Suppressor macrophage treated with lipopolysaccharide for 1 hour (primary cell): ENCODE measurements around the gene CCDC157.

Experiments used
- DNase-seq, 3 donors: peaks; one replicate each; pipeline ENCODE4 v3.0.0-alpha.2; 2020 to 2022

CCDC157 gene

GRCh38 chr22:30356449-30357235 is at the start of gene CCDC157, which contains the start of gene SF3A1:
Gene CCDC157, plus strand, starts transcription at chr22:30357007. Its CDS starts 8,994 bp downstream, at chr22:30366001.
Gene SF3A1, minus strand, starts transcription at chr22:30356894. Its CDS starts 102 bp downstream, at chr22:30356792.
- DNase-seq = peak; percentile 94 to 97 (median 97)

GRCh38 chr22:30307041-30307574 is 49.7 kb upstream of the CCDC157 start:
- DNase-seq = no peak

- no peak for DNase-seq
Observed at GRCh38 chr22:30308093-30308492, 48.7 kb upstream of the CCDC157 start.

GRCh38 chr22:30308518-30309230 is 48.1 kb upstream of the CCDC157 start:
- DNase-seq = no peak

GRCh38 chr22:30309951-30310741 is 46.7 kb upstream of the CCDC157 start:
- DNase-seq = peak; percentile 76 to 79 (median 78)

DNA sequence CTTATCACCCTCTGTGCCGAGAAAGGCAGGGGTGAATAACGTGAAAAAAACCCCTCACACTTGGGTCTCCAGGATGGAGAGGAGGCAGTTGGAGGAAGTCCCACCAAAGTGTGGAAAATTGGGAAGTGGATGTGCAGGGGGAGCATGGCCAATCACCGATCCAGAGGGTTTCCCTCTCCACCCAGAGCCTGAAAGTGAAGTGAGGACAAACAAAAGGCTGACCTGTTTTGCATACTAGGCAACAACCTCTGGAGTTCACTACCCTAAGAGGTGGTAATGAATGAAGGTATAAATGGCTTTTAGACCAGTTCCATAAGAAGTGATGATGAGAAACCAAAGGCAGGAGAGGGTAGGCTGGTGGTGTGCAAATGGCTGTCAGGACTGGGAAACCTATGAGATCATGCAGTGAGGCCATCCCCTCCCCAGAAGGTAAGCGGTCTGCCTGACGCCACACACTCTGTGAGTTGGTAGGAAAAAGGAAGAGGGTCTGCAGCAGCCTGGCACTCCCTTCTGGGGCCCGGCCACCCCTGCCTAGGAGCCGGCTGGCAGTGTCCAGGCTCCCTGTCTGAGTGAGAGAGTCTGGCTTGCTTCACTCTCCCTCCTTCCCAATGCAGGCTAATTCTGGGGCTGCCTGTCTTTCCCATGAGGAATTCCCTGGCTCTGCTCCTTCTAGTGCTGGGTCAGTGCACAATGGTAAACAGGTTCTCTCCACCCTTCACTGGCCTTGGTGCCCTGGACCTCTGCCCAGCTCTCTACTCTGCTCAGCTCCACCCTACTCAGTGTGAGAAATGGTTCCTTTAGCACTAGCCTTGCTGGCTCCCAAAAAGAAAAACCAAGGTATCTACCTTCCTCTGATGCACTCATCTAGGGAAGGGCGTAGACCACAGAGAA is 45.7 kb upstream of the CCDC157 start:
- no peak for DNase-seq

DNA sequence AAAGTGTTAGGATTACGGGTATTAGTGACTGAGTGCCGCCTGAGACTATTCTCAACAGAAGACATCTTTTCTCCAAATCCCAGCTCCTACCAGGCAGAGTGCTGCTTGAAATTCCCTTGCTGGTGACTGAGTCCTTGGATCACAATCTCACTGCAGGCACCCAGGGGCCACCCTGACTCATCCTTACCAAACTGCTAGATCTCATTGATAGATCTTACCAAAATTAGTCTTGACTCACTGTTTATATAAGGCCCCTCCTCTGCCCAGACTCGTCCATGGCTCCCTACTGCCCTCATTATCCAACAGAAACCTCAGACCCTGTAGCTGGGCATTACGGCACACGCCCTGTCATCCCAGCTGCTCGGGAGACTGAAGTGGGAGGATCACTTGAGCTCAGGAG is 44.8 kb upstream of the CCDC157 start:
- peak in 1 of 3 donors; percentile 54 for DNase-seq

GRCh38 chr22:30313527-30314363 is 43.1 kb upstream of the CCDC157 start:
- no peak for DNase-seq

DNA sequence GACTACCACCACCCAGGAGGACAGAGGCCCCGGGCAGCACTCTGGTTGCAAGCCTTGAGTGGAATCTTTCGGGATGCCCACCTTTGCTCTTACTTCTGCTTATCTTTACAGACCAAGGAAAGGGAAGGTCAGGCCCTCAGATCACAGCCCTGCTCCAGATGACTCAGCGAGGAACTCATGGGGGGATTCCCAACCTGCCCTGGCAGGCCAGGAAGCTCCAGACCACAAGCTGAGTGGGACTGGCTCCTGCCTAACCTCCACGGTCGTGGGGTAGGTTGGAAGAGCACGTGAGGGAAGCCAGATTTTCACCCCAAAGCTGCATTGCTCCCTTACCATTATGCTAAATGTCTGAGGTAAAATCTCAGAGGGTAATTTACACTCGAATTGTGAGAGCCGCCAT is 41.9 kb upstream of the CCDC157 start:
- peak; percentile 87 to 91 (median 89) for DNase-seq

DNA sequence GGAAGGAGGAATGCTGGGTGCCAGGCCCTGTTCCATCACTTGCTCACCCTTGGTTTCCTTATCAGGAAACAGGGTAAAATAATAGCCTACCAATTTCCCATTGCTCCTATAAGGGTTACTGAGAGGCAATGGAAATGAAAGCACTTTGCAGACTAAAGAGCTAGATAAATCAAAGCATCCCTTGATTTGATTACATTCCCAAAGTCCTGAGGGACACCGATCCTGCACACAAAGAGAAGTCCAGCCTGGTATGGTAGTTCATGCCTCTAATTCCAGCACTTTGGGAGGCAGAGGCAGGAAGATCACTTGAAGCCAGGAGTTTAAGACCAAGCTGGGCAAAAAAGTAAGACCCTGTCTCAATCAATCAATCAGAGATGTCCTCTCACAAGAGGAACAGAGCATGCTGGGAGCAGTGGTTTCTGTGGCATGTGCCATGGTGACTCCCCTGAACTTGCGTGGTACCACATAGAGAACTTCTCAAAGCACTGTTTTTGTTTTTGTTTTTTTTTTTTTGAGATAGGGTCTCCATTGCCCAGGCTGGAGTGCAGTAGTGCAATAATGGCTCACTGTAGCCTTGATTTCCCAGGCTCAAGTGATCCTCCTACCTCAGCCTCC is 40.7 kb upstream of the CCDC157 start:
- no peak for DNase-seq

DNA sequence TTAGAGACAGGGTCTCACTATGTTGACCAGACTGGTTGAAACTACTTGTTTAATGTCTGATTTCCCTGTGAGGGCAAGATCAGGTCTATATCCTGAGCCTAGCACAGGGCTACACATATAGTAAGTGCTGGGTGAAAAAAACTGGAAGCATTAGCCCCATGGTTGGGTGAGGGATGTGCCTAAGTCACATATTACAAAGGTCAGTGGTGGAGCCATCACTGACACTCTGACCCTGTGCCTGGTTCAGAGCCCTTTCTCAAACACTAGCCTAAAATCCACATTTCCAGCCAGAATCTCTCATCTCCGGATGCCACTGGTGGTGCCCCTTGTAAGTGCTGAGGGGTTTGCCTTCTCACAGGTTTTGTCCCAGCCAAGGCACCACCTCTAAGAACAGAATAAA is 39.0 kb upstream of the CCDC157 start:
- no peak for DNase-seq

DNA sequence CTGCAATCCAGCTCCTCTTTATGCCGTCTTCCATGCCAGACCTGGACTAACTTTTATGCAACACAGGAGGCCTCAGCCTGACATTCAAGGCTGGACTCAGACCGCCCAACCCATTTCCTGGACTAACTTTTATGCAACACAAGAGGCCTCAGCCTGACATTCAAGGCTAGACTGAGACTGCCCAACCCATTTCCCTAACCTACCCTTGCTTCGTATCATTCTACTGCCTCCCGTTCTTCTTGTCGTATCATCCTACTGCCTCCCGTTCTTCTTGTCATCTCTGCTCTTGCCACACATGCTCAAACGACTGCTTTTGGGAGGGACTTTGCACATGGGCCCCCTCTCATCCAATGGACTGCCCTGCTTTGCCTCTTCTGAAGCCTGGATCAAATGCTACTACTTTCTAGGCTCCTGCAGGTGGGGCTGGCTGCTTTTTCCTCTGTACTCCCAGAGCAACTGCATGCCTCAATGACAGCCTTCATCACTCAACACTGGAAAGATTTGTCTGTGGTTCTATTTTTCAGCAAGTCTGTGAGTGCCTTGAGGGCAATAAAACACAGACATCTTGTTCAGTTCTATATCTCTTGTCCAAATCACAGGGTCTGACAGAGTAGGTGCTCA is 37.9 kb upstream of the CCDC157 start:
- DNase-seq = peak in 1 of 3 donors; percentile 26

DNA sequence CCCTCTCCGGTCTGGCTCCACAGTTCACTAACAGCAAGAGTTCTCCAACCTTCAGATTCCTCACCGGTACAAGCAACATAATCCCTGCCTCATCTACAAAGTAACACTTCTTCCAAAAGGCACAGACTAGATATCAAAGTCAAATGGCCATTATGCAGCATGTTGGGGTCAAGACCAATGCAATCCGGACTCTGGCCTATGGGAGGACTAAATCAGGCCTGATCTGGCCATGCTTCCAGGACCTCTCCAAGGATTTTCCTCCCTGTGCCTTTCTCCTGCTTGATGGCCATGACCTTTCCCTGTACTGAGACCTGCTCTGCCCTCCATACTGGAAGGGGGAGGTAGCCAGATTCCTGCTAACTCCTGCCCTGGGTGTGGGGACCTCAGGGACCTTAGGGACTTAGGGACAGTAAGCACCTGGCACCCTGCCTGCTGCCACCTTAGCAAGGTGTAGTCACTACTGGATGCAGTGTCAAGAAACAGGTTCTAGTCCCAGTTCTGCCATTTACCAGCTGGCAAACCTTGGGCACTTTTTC is 36.7 kb upstream of the CCDC157 start:
- DNase-seq = no peak

DNA sequence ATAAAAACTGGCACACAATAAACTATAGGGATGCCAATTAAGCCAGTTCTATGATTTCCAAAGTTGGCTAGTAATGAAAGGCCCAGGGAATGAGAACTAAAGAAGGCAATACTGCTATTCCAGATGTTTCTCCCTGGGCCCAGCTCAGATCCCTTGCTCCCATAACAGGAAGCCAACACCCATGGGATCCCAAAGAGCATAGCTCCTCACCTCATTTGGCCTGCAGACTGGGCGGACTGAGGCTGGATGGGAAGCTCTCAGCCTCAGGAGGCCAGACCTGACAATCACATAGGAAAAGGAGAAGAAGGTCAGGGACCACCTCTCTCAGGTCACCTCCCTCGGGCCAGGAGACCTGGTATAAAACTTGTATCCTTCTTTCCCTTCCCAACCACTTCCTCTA is 35.3 kb upstream of the CCDC157 start:
- DNase-seq = no peak

- DNase-seq = no peak
Observed at GRCh38 chr22:30323246-30323645, 33.6 kb upstream of the CCDC157 start.

GRCh38 chr22:30324014-30324730 is 32.6 kb upstream of the CCDC157 start:
- peak; percentile 51 to 59 (median 58) for DNase-seq

- peak; percentile 93 to 96 (median 94) for DNase-seq
Observed at GRCh38 chr22:30325065-30325720, 31.6 kb upstream of the CCDC157 start.

- no peak for DNase-seq
Observed at GRCh38 chr22:30325724-30326254, 31.0 kb upstream of the CCDC157 start.
